Activated naive CD4-positive, alpha-beta T cell treated with anti-CD3 and anti-CD28 coated beads for 36 hours (primary cell): Measurements from ENCODE around the gene CRABP2. TPM values are rescaled to one million over a fixed set of nuclear protein-coding genes. Genes with fewer than 3 reads are reported as not detected.

ENCODE experiments used
- CTCF ChIA-PET: fragments of 350-600 bp; sonication (Branson Sonifier 250); formaldehyde crosslinking; loops from one replicate; lab custom pipeline; 2021; ENCODE audit warnings: antibody characterized with exemption; lab: Charles Lee
- DNase-seq: peaks from one replicate; pipeline ENCODE4 v3.0.0-alpha.2; 2020
- H3K27ac Mint-ChIP-seq: one replicate; pipeline ENCODE4 v1.8.0; 2021; ENCODE audit warnings: mild to moderate bottlenecking, mixed read lengths
- H3K27me3 Mint-ChIP-seq: one replicate; pipeline ENCODE4 v1.8.0; 2021; ENCODE audit warnings: low read depth, mixed read lengths
- H3K36me3 Mint-ChIP-seq: one replicate; pipeline ENCODE4 v1.8.0; 2021; ENCODE audit warnings: low read depth, mixed read lengths
- H3K4me1 Mint-ChIP-seq: one replicate; pipeline ENCODE4 v1.8.0; 2021; ENCODE audit warnings: low read depth, mixed read lengths
- H3K4me3 Mint-ChIP-seq: one replicate; pipeline ENCODE4 v1.8.0; 2021; ENCODE audit warnings: mild to moderate bottlenecking, moderate library complexity, mixed read lengths
- H3K9me3 Mint-ChIP-seq: one replicate; pipeline ENCODE4 v1.8.0; 2021; ENCODE audit warnings: mixed read lengths
- intact Hi-C: fragments of 100-400 bp; cut with micrococcal nuclease; formaldehyde crosslinking; loops from one replicate; pipeline ENCODE4 v1.15.1; 2023
- total RNA-seq, 2 experiments: library from RNA; stranded (reverse); gene quantifications; one replicate each; pipeline ENCODE4 v1.2.3, GENCODE V29; 2021

Gene CRABP2
- total RNA-seq, 2 experiments from 2014 or later, result 0.45 to 0.72 TPM

GRCh38 chr1:156740741-156741480 lies 35.5 kb upstream of the CRABP2 start, which contains the start of gene MRPL24:
Gene MRPL24 (minus strand): TSS chr1:156741088. CDS start chr1:156738704, 2,384 bp downstream.
- Mint-ChIP-seq H3K4me1 (peaks cover 39% of the 10 kb centered on the region), H3K36me3 (peaks cover 58% of the 10 kb centered on the region), H3K27ac (peak within 1 kb of the TSS; percentile 98), H3K27me3 (no peaks in the 10 kb centered on the region), H3K9me3 (no peaks in the 10 kb centered on the region), H3K4me3 (peak within 1 kb of the TSS; percentile 98)
- intact Hi-C loops, result loop anchor here (1.0 to 10.0 kb wide), 5 partner anchors 10 to 236 kb away; partner anchors contain the start of genes HDGF, ISG20L2, MEF2D and METTL25B
- DNase-seq, result peak; percentile 99
- CTCF ChIA-PET, result interaction anchor here (0.6 to 2.6 kb wide), 9 partner anchors 10 to 132 kb away, joined by 3 to 15 read pairs (median 3); partner anchors contain the start of genes HDGF, ISG20L2, METTL25B and PRCC

GRCh38 chr1:156740237-156740740 lies 34.9 kb upstream of the CRABP2 start:
- Mint-ChIP-seq H3K27ac (peak overlapping the region; percentile 98), H3K36me3 (peaks cover 52% of the 10 kb centered on the region), H3K4me3 (peak overlapping the region; percentile 98), H3K4me1 (peaks cover 34% of the 10 kb centered on the region), H3K27me3 (no peaks in the 10 kb centered on the region), H3K9me3 (no peaks in the 10 kb centered on the region)
- CTCF ChIA-PET, result interaction anchor here (0.6 to 2.6 kb wide), 5 partner anchors 14 to 132 kb away, joined by 3 to 15 read pairs (median 3); no protein-coding TSS in a partner anchor
- DNase-seq, result no peak
- intact Hi-C loops, result loop anchor here (10.0 kb wide), 1 partner anchor 235 kb away; the partner anchor contains the start of gene MEF2D

GRCh38 chr1:156738916-156739315 lies 33.5 kb upstream of the CRABP2 start:
- CTCF ChIA-PET, result interaction anchor here (1.0 to 1.2 kb wide), 2 partner anchors 10 to 13 kb away, joined by 4 to 5 read pairs; partner anchors contain the start of genes ISG20L2 and METTL25B
- Mint-ChIP-seq H3K9me3 (no peaks in the 10 kb centered on the region), H3K36me3 (peaks cover 47% of the 10 kb centered on the region), H3K4me3 (no peak overlapping the region), H3K27ac (peak overlapping the region; percentile 72), H3K27me3 (no peaks in the 10 kb centered on the region), H3K4me1 (peaks cover 34% of the 10 kb centered on the region)
- intact Hi-C loops, result no loop called here
- no peak for DNase-seq

DNA sequence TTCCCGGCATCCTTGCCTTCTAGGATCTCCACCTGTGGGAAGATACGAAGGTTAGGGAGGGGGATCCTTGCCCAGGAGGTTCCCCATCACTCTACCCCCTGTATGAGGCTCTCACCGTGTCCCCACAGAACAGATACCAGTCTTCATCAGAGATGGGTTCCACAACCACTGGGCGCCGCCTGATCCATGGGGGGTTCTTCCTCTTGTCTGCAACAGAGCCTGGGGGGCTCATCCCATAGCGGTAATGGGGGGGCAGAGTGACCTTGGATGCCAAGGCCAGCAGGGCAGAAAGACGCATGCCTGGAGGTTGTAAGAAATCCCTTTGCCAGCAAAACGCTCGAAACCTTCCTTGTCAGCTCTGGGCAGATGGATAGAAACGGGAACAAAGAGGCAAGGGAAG lies 33.0 kb upstream of the CRABP2 start:
- CTCF ChIA-PET, result interaction anchor here (1.0 to 1.2 kb wide), 2 partner anchors 9 to 12 kb away, joined by 4 to 5 read pairs; partner anchors contain the start of genes ISG20L2 and METTL25B
- peaks cover 45% of the 10 kb centered on the region for H3K36me3 Mint-ChIP-seq
- DNase-seq, result no peak
- H3K9me3 Mint-ChIP-seq, result no peaks in the 10 kb centered on the region
- no peaks in the 10 kb centered on the region for H3K27me3 Mint-ChIP-seq
- H3K27ac Mint-ChIP-seq, result peak overlapping the region; percentile 72
- intact Hi-C loops, result no loop called here
- H3K4me1 Mint-ChIP-seq, result peaks cover 34% of the 10 kb centered on the region
- no peak overlapping the region for H3K4me3 Mint-ChIP-seq

DNA sequence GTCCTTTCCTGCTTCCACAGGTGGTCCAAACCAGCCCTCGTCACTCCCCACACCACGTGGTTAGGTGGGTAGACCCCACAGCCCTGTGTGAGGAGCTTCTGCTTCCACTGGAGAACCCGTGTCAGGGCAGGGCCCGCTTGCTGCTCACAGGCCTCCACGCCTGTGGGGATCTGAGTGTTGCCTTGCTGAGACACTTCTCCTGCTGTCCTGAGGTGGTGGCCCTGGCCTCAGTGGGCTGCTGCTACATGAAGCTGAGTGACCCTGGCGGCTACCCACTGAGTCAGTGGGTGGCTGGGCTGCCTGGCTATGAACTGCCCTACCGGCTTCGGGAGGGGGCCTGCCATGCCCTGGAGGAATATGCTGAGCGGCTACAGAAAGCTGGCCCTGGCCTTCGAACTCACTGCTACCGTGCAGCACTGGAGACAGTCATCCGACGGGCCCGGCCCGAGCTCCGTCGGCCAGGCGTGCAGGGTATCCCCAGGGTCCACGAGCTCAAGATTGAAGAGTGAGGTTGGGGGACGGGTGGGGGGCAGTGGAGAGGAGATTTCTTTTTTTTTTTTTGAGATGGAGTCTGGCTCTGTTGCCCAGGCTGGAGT lies 28.7 kb upstream of the CRABP2 start:
- no peak for DNase-seq
- Mint-ChIP-seq H3K4me1 (peaks cover 23% of the 10 kb centered on the region), H3K9me3 (no peaks in the 10 kb centered on the region), H3K27ac (no peak overlapping the region), H3K27me3 (no peaks in the 10 kb centered on the region), H3K36me3 (peaks cover 25% of the 10 kb centered on the region), H3K4me3 (no peak overlapping the region)
- CTCF ChIA-PET, result interaction anchor here (0.9 kb wide), 1 partner anchor 8 kb away, joined by 3 read pairs; no protein-coding TSS in a partner anchor
- intact Hi-C loops, result no loop called here

DNA sequence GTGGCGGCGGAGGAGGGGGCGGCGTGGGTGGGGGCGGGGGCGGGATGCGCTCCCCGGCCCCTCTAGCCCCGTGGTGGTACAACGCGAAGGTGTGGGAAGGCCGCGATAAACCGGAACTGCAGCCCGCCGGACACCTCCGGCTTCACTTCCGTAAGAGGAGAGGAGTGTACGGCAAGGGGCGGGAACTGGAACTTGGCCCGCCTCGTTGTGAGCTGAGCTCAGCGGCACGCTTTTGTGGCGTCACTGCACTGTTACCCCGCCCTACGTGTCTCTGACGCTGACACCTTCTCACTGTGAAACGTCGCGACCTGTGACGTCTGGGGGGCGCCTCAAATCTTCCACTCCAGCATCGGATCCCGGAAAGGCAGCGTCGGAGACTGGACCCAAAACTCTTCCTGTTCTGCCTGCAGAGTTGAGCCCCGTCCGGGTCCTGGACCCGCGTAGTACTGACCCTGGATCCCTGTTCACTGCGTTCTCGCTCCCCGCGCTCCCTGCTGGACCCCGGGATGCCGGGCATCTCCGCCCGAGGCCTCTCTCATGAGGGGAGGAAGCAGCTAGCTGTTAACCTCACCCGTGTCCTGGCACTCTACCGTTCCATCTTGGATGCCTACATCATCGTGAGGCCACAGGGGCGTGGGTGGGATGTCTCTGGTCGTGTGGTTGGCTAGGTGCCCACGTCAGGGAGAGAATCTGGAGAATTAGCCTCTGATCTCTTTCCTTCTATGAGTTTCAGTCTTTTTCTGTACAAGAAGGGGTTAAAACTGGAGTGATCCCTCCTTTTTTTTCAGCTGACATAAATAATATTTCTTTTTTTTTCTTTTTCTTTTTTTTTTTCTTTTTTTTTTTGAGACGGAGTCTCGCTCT lies 23.4 kb upstream of the CRABP2 start, which contains the start of gene ISG20L2:
Gene ISG20L2, minus strand, starts transcription at position 168 of the 864 bp plus-strand sequence. CDS start 1,114 bp downstream, outside the sequence.
- Mint-ChIP-seq H3K36me3 (peaks cover 22% of the 10 kb centered on the region), H3K27ac (peak within 1 kb of the TSS; percentile 98), H3K4me3 (no peak within 1 kb of the TSS), H3K27me3 (no peaks in the 10 kb centered on the region), H3K4me1 (peaks cover 27% of the 10 kb centered on the region), H3K9me3 (no peaks in the 10 kb centered on the region)
- intact Hi-C loops, result loop anchor here (1.0 to 5.0 kb wide), 6 partner anchors 12 to 392 kb away; partner anchors contain the start of genes CCT3, HDGF, MRPL24 and PRCC
- peak; percentile 99 for DNase-seq
- CTCF ChIA-PET, result interaction anchor here (0.7 to 5.8 kb wide), 11 partner anchors 10 to 133 kb away, joined by 3 to 166 read pairs (median 7); partner anchors contain the start of genes CRABP2, HDGF, MRPL24 and NTRK1

DNA sequence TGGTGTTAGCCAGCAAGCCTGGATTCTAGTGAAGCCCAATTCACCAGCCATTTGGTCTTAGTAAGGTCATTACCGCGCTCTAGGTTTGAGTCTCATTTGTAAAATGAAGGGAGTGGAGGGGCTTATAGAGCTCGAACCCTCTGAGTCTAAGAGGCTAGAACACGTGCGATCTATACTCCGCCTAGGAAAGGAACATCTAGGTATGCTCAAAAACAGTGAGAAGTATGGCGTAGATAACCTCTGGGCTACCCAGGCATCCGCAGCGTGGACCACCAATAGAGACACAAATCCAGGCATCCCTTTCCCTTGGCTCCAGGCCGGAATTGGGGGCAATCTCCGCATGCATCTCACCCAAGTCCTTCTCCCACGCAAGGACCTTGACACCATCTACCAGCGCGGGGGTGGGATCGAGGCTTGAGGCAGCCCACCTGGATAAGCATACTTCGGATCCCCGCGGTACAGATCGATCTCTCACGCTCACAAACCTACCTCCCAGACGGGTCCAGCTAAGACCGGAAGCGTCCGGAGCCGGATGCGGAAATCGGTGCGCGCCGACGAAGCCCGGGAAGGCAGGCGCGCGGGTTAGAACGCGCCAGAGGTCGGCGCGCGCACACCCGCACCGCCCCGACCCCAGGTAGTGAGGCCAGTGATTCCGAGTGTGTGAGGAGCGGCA lies 22.7 kb upstream of the CRABP2 start, which contains the start of gene METTL25B:
Gene METTL25B, plus strand, starts transcription at position 544 of the 673 bp plus-strand sequence. CDS start 636 bp downstream, outside the sequence.
- peaks cover 30% of the 10 kb centered on the region for H3K36me3 Mint-ChIP-seq
- no peaks in the 10 kb centered on the region for H3K27me3 Mint-ChIP-seq
- peaks cover 34% of the 10 kb centered on the region for H3K4me1 Mint-ChIP-seq
- H3K27ac Mint-ChIP-seq, result peak within 1 kb of the TSS; percentile 98
- no peak within 1 kb of the TSS for H3K4me3 Mint-ChIP-seq
- CTCF ChIA-PET, result interaction anchor here (0.7 to 5.8 kb wide), 22 partner anchors 11 to 383 kb away, joined by 3 to 166 read pairs (median 12); partner anchors contain the start of genes CRABP2, HDGF, MRPL24 and NTRK1
- no peaks in the 10 kb centered on the region for H3K9me3 Mint-ChIP-seq
- DNase-seq, result peak; percentile 82
- intact Hi-C loops, result loop anchor here (1.0 to 5.0 kb wide), 6 partner anchors 13 to 391 kb away; partner anchors contain the start of genes CCT3, HDGF, MRPL24 and PRCC

- H3K4me1 Mint-ChIP-seq, result peaks cover 34% of the 10 kb centered on the region
- H3K27me3 Mint-ChIP-seq, result no peaks in the 10 kb centered on the region
- CTCF ChIA-PET, result interaction anchor here (1.0 to 5.8 kb wide), 27 partner anchors 9 to 383 kb away, joined by 3 to 166 read pairs (median 13); partner anchors contain the start of genes CRABP2, HDGF, INSRR and MRPL24
- DNase-seq, result no peak
- H3K9me3 Mint-ChIP-seq, result no peaks in the 10 kb centered on the region
- peaks cover 32% of the 10 kb centered on the region for H3K36me3 Mint-ChIP-seq
- H3K27ac Mint-ChIP-seq, result peak overlapping the region; percentile 98
- H3K4me3 Mint-ChIP-seq, result no peak overlapping the region
- intact Hi-C loops, result loop anchor here (5.0 kb wide), 1 partner anchor 390 kb away; the partner anchor contains the start of genes CCT3 and TSACC
These were observed 22.1 kb upstream of the CRABP2 start for GRCh38 chr1:156727492-156727891.

GRCh38 chr1:156726549-156727226 lies 21.3 kb upstream of the CRABP2 start:
- DNase-seq, result peak; percentile 79
- Mint-ChIP-seq H3K4me1 (peaks cover 36% of the 10 kb centered on the region), H3K36me3 (peaks cover 33% of the 10 kb centered on the region), H3K9me3 (no peaks in the 10 kb centered on the region), H3K4me3 (no peak overlapping the region), H3K27ac (peak overlapping the region; percentile 98), H3K27me3 (no peaks in the 10 kb centered on the region)
- CTCF ChIA-PET, result interaction anchor here (0.6 to 5.8 kb wide), 63 partner anchors 8 to 390 kb away, joined by 3 to 166 read pairs (median 5); partner anchors contain the start of genes CRABP2, HDGF, INSRR and MRPL24
- intact Hi-C loops, result loop anchor here (1.0 to 5.0 kb wide), 6 partner anchors 20 to 389 kb away; partner anchors contain the start of genes CCT3, NTRK1 and TSACC
